HuH-7 (cell line): ENCODE data around the gene LMF1.
"Not testable (repeated sequence)": the region's sequence is repeated elsewhere in the genome, so short reads cannot be mapped to it uniquely, and the experiment has no call there.

Source experiments
- DNase-seq: peaks from one replicate; pipeline ENCODE4 v3.0.0; 2011; ENCODE audit warnings: low spot score

Gene LMF1

DNA sequence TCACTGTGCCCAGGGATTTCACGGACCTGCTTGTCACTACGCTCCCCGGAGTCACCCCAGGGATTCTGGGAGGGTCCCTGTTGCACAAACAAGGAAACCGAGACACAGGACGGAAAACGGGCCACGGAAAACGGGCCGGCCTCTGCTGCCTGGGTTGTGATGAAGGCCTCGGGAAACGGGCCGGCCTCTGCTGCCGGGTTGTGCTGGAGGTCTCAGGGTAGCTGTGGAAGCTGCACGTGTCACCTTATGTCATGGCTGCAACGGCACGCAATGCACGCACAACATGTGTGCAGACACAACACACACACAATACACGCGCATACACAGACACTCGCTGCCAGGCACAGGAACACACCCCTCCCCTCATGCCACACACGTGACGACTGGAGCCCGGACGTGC lies 143.3 kb downstream of the LMF1 start:
- DNase-seq = no peak

DNA sequence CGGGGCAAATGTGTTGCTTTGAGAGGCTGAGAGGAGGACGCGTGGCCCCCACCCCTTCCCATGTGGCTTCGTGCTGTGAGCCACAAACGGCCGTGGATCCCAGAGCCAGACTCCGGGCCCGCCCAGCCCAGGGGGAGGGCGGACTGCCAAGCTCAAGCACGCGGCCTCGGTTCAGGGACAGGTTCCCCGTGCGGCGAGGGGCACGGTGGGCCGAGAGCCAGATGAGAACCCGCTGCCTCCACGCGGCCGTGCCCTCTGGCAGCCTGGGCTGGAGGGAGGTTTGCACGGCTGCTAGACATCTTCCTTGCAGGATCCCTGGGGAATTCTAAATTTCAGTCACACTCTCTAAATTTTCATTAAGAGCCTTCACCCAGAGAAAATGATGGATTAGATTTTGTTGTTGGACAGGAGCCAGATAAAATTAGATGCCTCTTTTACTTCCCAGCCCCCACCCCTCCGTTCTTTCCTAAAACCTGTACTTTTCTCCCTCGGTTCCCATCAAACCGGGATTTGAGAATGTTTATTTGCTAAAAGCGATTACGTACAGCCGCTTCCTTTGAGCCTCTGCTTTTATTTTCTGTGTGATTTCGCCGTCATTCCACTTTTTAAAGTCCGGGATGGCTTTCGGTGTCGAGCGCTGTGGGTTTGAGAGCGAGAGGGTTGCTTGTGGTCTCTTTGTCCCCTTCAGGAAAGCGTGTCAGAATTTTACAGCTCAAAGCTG lies 145.3 kb downstream of the LMF1 start:
- DNase-seq = no peak

DNA sequence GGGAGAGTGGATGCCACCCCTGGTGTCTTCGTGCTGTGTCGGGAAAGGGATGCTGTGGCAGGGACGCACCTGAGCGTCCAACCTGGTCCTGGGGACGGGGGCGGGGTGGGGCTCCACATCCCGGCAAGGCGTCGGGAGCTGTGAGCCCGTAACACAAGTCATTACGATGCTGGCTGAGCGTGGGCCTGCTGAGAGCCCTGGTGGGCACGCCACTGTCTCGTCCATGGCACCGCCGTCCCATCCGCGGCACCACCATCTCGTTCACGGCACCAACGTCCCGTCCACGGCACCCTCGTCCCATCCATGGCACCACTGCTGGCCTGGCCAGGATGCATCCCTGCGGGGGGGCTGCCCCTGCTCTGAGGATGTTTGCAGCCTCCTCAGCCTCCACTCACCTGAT lies 146.2 kb downstream of the LMF1 start:
- DNase-seq = no peak

DNA sequence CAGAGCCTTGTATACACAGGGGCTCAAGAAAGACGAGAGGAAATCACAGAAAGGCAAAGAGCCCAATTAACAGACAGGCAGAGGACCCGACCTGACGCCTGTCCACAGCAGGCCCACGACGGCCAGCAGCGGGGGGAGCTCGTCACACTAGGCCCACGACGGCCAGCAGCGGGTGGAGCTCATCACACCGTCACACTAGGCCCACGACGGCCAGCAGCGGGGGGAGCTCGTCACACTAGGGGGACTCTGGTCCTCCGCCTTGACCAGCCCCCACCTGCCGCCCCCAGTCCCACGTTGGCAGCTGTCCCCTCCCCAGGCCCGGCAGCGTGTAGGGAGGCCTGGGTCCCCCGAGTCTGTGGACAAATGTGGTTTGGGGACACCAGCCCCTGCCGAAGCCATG lies 146.6 kb downstream of the LMF1 start:
- no peak for DNase-seq

DNA sequence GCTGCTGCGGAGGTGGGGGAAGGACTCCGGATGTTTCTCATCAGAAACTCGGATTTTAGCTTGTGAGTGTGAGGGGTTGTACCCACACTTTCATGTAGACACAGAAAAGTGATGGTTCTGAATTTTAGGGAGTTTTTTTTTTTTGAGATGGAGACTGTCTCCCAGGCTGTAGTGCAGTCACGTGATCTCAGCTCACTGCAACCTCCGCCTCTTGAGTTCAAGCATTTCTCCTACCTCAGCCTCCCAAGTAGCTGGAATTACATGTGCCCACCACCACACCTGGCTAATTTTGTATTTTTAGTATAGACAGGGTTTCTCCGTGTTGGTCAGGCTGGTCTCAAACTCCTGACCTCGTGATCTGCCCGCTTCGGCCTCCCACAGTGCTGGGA lies 147.9 kb downstream of the LMF1 start:
- no peak for DNase-seq

DNA sequence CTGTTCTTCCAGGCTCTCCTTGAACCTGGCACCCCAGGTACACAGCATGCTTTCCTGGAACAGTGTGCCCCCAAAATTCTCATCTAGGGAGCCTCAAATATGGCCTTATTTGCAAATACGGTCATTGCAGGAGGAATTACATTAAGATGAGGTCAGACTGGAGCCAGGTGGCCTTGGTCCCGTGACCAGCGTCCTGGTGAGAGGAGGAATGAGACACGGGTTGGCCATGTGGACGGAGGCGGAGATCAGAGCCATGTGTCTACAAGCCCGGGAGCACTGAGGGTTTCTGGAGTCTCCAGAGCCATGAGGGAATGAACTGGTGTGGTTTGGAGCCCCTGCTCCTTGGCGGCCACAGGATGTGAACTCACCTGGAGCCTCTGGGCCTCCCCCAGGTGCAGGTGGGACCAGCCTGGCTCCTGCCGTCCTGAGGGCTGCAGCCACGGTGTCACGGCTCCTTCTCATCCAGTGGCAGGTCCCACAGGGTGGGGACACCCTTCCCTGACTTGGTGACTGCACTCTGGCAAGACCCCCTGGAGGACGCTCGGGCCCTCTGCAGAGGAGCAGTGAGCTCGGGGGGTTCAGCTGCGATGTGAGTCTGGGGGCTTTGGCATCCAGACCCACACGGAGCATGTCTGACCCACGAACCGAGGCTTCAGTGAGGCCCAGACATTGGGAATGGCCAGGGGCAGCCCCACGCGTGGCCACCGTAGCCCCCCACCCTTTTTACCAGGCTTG lies 148.4 kb downstream of the LMF1 start:
- no peak for DNase-seq

DNA sequence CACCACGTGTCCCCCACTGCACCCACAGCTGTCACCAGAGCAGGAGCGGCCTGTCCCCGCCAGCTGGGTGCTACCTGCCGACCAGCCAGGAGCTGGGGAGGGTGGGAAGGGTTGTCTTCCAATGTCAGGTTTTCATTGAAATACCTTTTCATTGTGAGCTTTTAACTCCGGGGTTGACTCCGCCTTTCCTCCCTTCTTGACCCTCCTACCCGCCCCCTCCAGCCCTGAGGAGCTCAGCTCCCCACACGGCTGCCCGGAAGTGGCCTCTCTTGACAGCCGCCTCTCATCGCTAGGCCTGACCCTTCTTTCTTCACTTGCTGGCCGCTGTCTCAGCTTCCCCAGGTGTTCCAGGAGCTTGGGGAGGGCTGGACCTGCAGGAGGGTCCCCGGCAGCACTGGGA lies 149.0 kb downstream of the LMF1 start:
- no peak for DNase-seq

DNA sequence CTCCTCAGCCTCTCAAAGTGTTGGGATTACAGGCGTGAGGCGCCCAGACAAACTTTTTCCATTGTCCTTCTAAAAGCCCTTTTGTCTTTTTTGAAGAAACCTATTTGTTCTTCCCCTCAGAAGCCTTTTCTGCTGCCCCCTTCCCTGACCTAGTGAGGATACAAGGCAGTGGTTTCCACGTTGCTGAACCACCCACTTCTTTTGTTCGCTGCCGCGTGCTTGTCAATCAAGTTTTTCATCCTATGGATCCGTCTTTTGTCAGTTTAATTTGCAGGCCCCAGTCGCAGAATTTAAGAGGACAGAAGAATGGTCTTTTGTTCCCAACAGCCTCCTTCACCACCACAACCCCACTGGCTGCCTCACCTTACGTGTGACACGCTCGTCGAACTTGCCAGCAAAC lies 150.0 kb downstream of the LMF1 start:
- no peak for DNase-seq

DNA sequence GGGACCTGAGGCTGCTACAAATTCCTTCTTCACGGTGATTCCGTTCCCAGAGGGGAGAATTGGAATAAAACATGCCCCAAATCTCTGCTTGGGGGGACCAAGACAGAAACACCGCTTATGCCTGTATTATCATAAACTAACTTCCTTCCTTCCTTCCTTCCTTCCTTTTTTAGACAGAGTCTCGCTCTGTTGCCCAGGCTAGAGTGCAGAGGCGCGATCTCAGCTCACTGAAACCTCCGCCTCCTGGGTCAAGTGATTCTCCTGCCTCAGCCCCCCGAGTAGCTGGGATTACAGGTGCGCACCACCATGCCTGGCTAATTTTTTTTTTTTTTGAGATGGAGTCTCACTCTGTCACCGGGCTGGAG lies 150.8 kb downstream of the LMF1 start:
- DNase-seq = not testable (repeated sequence)

DNA sequence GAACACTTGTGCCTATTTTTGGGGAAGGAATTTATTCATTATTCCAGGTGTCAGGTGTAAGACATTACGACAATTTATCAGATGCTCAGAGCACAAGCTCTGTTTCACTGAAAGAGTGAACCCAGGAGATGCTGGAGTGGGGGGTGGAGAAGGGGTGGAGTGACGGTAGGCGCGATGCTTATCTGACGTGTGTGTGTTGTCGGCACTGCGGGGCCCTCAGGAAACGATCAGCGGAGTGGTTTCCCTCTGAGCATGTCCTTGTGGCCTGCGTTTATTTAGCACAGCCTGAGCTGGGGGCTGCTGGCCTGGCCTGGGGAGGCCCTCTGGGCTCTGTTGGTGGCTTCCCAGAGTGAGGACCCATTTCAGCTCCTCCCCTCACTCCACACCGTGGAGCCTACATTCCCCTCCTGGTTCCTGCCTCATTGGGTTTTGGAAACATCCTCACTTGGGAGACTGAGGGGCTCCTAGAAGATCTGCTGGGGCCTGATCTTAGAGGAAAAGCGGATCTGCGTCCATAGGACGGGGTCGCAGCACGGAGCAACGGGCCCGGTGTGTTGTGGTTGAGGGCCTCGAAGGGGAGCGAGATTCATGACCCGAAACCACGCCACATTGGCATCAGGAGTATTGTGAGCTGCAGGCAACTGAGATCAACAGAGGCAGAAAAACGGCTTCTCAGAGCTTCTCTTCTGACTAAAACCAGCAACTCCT lies 151.3 kb downstream of the LMF1 start:
- DNase-seq = no peak

DNA sequence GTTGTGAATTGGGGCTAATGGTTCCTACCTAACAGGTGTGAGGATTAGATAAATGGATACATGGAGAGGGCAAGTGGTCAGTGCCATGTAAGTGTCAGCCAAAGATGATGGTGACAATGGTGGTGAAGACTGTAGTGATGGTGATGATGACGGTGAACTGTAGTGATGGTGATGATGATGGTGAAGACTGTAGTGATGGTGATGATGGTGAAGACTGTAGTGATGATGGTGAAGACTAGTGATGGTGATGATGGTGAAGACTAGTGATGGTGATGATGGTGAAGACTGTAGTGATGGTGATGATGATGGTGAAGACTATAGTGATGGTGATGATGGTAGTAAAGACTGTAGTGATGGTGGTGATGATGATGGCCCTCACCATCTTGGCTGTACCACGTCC lies 152.2 kb downstream of the LMF1 start:
- DNase-seq = no peak

DNA sequence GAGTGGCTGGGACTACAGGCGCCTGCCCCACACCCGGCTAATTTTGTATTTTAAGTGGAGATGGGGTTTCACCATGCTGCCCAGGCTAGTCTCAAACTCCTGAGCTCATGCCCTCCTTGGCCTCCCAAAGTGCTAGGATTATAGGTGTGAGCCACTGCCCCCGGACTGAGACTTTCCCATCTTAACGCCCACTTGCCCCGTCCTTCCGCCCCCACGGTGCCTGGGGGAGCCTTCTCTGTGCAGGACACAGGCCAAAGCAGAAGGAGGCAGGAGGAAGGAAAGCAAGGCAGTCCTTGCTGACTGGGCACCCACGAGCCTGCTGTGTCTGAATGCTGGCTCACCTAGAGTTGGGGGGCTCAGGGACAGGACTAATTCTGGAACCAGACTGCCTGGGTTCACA lies 152.7 kb downstream of the LMF1 start:
- no peak for DNase-seq

DNA sequence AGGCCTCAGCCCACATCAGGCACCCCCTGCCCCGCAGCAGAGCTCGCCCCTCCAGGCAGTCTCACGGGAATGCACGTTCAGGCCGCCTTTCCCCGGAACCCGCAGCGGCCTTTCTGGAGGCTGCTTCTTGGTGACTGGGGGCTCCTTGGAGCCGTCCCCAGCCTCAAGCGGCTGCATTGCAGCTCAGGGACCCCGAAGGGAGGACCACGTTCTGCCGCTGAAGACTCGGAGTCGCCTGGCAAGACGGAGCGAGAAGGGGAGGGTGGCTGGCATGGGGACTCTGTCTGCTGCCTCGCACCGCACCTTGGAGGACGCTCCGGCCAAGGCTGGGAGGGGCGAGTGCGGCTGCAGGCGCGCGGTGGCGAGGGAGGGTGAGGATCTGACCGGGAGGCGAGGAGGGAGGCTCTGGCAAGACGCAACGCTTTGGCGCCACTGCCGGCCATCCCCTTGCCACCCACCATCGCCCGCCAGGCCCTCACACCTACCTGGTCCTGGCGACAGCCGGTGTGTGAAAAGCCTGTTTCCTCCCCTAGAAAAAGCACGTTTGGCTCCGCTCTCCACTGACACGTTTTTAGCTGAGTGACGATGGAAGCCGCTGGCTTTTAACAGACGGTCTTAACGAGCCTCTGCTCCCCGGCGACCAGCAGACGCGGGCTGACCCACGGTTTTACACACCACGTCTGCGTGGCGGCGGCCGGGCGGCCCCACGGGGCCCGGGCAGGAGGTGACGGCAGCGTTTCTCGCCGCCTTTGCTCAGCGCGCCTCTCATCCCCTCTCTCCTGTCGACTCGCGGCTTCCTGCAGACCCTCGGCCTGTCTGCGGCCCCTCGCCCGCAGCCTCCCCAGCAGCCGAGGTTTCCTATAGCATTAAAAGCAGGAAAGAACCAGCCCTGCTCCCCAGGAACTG lies 153.5 kb downstream of the LMF1 start:
- DNase-seq = no peak

DNA sequence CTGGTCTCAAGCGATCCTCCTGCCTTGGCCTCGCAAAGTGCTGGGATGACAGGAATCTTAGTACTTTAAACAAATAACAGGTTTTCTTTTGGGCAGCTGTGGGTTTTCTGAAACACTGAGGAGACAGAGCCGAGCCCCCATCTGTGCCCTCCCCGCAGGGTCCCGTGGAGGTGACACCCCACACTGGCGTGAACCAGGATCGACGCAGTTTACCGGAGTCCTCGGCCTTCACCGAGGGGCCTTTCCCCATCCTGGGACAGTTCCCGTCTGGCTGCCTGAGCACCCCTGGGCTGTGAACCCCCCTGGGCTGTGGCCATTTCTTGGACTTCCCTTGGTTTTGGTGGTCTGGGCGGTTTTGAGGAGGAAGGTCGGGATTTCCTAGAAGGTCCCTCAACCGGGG lies 154.9 kb downstream of the LMF1 start:
- no peak for DNase-seq

DNA sequence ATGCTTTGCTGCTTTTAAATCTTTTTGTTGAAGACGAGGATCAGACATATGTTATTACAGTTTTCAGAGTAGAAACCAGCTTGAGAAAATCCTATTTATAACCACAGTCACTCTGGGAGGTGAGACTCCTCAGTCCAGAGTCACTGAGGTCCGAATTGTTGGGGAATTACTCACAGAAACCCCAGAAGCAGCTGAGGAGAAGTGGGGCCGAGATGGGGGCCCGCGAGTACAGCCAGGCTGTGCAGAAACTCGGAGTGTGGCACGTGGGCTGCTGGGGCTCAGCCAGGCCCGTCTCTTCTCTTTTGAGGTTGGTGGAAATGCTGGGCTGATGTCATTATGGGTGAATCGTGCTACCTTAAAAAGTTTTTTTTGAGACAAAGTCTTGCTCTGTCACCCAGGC lies 155.8 kb downstream of the LMF1 start:
- DNase-seq = no peak

DNA sequence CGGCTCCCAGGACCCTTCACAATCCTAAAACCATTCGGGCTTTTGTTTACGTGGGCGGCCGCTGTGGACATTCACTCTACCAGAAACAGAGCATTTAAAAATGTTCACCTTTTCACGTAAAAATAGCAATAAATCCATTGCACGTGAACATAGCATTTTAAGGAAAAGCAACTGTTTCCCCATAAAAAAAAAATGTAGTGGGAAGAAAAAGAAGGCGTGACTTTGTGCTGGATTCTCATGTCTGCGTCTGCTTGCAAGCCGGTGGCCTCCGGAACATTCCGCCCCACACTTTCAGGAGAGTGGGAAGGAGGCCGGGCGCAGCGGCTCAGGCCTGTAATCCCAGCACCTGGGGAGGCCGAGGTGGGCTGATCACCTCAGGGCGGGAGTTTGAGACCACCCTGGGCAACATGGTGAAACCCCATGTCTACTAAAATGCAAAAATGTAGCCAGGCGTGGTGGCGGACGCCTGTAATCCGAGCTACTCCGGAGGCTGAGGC lies 156.8 kb downstream of the LMF1 start:
- DNase-seq = no peak

DNA sequence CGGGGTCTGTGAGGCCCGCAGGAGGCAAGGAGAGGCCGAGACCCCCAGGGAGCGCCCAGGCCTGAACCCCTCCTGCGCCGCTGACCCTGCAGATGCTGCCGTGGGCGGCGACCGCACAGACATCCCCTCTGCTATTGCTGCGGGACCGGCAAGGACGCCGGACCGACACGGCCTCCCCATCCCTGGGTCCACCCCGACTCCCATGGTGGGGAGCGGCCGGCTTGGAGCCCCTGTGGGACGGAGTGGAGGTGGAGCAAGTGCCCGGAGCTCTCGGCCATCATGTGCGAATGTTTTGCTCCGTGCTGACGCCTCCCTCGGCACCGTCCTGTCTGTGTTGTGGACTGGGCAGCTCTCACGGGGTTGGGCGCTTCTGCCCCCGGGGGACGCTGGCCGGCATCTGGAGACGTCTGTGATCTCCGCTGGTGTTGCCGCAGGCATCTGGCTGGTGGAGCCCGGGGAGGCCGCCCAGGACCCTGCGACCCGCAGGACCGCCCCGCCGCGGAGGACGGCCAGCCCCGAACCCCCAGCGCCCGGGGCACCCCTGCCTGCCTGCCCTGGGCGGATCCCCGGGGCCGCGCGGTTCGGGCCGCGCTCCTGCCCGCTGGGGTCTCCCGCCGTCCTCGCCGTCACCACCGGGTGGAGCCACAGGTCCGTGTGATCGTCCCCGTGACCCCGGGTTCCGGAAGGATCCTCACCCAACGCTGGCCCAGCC lies 157.4 kb downstream of the LMF1 start:
- peak; percentile 75 for DNase-seq

DNA sequence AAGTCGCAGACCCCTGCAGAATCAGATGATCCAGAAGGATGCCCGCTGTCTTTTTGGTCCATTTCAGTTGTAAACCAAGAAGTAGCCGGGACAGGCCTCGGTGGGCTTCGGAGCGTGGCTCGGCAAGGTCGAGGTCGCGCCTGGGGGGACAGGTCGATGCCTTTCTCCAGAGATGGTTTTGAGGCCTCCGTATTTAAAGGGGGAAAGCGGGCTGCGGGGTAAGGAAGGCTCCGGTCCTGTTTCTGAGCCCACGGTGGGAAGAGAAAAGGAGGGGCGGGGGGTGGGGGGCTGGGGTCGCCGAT lies 162.7 kb downstream of the LMF1 start:
- DNase-seq = no peak

DNA sequence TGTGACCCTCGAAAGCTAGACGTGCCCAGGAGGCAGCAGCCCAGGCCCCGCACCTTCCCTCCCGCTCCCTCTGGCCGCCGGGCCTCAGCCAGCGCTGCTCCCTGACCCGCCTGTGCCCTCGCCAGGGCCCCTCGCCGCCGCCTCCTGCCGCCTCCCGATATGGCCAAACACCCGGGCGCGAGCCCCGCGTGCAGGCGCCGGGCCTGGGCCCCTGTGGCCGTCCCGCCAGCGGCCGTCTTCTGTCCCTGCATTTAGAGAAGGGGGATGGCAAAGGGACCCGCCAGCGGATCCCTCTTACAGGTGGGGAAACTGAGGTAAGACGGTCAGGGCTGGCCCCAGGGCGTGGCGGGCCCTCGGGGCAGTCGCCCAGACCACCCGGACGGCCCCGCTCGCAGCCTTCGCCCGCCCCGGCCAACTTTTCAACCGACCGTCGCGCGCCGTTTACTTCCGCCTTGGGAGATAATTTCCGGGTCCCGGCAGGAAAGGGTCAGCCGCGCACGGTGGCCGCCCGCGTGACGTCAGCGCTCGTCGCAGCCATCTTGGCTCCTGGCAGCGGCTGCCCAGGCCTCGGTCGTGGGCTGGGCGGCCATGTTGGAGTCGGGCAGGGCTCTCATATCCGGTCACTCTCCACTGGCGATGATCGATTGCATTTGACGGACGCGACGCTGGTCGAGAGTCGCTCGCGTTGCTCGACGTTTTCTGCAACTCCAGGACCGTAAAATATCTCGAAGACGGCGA lies 163.3 kb downstream of the LMF1 start:
- peak; percentile 66 for DNase-seq

DNA sequence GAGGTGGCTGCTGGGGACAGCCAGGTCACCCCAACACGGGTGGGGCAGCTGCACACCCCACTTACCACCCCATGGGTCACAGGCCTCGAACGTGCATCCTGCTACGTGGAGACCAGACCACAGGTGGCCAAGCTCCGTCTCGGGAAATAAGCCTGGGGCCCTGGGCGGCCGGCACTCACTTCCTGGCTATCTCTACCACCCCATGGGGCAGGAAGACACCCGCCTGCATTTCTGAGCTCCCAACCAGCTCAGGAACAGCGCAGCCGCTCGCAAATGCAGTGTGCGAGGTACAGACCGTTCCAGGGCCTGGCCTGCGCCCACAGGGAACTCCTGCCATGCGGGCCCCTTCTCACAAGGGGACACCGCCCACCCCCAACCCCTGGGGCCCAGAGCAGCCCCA lies 165.3 kb downstream of the LMF1 start:
- no peak for DNase-seq
